Adipocyte (in vitro differentiated cells): Measurements from ENCODE around the gene HEPACAM.

Experiments used
- DNase-seq: peaks from one replicate; pipeline ENCODE4 v3.0.0-alpha.2; 2015; ENCODE audit warnings: low read depth
- H3K27me3 ChIP-seq: replicated peaks from 2 replicates; pipeline ENCODE4 v1.7.0; 2013; ENCODE audit warnings: mild to moderate bottlenecking, low read length, moderate library complexity; ENCODE audit not compliant: control insufficient read depth, insufficient read depth
- H3K36me3 ChIP-seq: 2 replicates; pipeline ENCODE4 v1.7.0; 2013; ENCODE audit warnings: low read length, mild to moderate bottlenecking, moderate library complexity; ENCODE audit not compliant: control insufficient read depth, insufficient read depth, severe bottlenecking
- H3K4me1 ChIP-seq: 2 replicates; pipeline ENCODE4 v1.7.0; 2013; ENCODE audit warnings: mild to moderate bottlenecking, low read length, moderate library complexity; ENCODE audit not compliant: control insufficient read depth, insufficient read depth
- H3K4me3 ChIP-seq: 2 replicates; pipeline ENCODE4 v1.7.0; 2013; ENCODE audit warnings: mild to moderate bottlenecking, low read length, moderate library complexity
- H3K9ac ChIP-seq: 2 replicates; pipeline ENCODE4 v1.7.0; 2013; ENCODE audit warnings: mild to moderate bottlenecking, low read length, moderate library complexity
- H3K9me3 ChIP-seq: 2 replicates; pipeline ENCODE4 v1.7.0; 2013; ENCODE audit warnings: mild to moderate bottlenecking, low read length, moderate library complexity; ENCODE audit not compliant: control insufficient read depth

The HEPACAM gene

DNA sequence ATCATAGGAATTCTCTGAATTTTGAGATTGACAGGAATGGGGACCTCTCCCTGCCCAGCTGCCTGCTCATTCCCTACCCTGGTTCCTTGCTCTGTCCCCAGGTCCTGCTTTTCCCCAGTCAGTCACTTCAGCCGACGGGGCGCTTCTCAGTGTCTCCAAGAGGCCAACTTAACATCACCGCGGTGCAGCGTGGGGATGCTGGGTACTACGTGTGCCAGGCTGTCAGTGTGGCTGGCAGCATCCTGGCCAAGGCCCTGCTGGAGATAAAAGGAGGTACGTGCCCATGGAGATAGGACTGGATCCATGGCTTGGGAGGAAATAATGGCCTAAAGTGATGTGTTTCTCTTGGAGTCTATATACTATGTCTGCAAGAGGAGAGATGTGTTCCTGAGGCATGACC lies 63.6 kb downstream of the HEPACAM start:
- DNase-seq = no peak
- Histone ChIP-seq H3K9me3 (no peaks in the 10 kb centered on the region), H3K36me3 (no peaks in the 10 kb centered on the region), H3K9ac (no peak overlapping the region), H3K4me3 (no peak overlapping the region), H3K27me3 (peaks cover 65% of the 10 kb centered on the region), H3K4me1 (no peaks in the 10 kb centered on the region)

DNA sequence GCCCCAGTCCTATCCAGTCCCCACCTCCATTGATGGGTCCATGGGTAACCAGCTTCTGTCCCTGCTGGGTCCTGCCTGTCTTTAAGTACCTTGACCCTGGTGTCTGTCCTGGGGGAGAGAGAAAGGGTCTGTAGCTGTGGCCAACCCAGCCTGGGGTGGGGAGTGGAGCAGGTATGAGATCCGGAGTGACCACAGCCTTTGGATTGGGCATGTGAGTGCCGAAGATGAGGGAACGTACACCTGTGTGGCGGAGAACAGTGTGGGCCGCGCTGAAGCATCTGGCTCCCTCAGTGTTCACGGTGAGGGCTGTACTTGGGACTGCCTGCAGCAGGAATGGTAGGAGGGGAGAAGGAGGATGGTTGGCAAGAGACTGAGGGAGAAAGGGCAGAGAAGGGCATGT lies 65.4 kb downstream of the HEPACAM start:
- H3K36me3 ChIP-seq = no peaks in the 10 kb centered on the region
- H3K4me1 ChIP-seq = peaks cover 11% of the 10 kb centered on the region
- H3K27me3 ChIP-seq = peaks cover 82% of the 10 kb centered on the region
- no peaks in the 10 kb centered on the region for H3K9me3 ChIP-seq
- no peak overlapping the region for H3K4me3 ChIP-seq
- no peak for DNase-seq
- H3K9ac ChIP-seq = no peak overlapping the region

DNA sequence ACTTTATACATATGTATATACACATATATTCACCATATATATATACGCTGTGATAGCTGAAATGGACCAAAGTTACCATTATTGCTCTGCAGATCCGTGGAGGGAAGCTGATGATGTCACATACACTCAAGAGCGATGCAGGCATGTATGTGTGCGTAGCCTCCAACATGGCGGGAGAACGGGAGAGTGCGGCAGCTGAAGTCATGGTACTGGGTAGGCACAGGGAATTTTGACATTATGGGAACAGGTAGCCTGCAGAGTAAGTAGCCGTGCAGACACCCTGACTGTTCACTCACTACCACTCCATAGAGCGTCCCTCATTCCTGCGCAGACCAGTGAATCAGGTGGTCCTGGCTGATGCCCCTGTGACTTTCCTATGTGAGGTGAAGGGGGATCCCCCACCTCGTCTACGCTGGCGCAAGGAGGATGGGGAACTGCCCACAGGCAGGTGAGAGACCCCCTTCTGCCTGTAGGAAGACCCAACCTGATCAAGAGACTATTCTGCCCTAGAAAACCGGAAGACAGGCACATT lies 65.9 kb downstream of the HEPACAM start:
- Histone ChIP-seq H3K36me3 (no peaks in the 10 kb centered on the region), H3K4me3 (no peak overlapping the region), H3K27me3 (peaks cover 87% of the 10 kb centered on the region), H3K9me3 (no peaks in the 10 kb centered on the region), H3K4me1 (peaks cover 16% of the 10 kb centered on the region), H3K9ac (no peak overlapping the region)
- no peak for DNase-seq

DNA sequence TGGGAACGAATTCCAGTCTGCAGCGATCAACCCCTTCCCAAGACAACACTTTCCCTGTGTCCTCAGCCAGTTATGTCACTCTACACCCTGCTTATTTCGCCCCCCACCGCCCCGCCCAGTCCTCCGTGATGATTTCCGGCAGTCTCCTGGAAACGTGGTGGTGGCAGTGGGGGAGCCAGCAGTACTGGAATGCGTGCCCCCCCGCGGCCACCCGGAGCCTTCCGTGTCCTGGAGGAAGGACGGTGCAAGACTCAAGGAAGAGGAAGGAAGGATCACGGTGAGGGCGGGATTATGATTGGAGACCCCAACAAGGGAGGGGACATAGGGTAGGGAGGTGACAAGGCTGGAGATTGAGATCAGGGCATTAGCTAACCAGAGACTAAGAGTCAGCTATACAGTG lies 66.5 kb downstream of the HEPACAM start:
- peaks cover 93% of the 10 kb centered on the region for H3K27me3 ChIP-seq
- no peak overlapping the region for H3K9ac ChIP-seq
- H3K36me3 ChIP-seq = no peaks in the 10 kb centered on the region
- H3K4me1 ChIP-seq = peaks cover 19% of the 10 kb centered on the region
- H3K4me3 ChIP-seq = no peak overlapping the region
- no peaks in the 10 kb centered on the region for H3K9me3 ChIP-seq
- DNase-seq = no peak
